IMR-90 (cell line): ENCODE data around the gene CDKL5.

Experiments
- BHLHE40 ChIP-seq: fragments of 150-350 bp; IDR thresholded peaks from 2 replicates; pipeline ENCODE4 v1.6.1; 2016; ENCODE audit warnings: mild to moderate bottlenecking, low read depth, low read length
- CHD1 ChIP-seq: IDR thresholded peaks from 2 replicates; pipeline ENCODE4 v1.6.1; 2012; ENCODE audit warnings: low read depth, low read length, improper control_type of control experiment
- MAFK ChIP-seq: IDR thresholded peaks from 2 replicates; pipeline ENCODE4 v1.6.1; 2012; ENCODE audit warnings: low read depth, low read length, improper control_type of control experiment
- POLR2A ChIP-seq: IDR thresholded peaks from 2 replicates; pipeline ENCODE4 v1.6.1; 2012; ENCODE audit warnings: mild to moderate bottlenecking, low read depth, low read length
- RAD21 ChIP-seq: IDR thresholded peaks from 2 replicates; pipeline ENCODE4 v1.6.1; 2012; ENCODE audit warnings: low read length, improper control_type of control experiment
- TF ChIP-seq, protein P1 (sequence below): conservative IDR thresholded peaks from 2 replicates; pipeline ENCODE4 v1.5.1; 2012; ENCODE audit warnings: mild to moderate bottlenecking, low read depth, low read length, improper control_type of control experiment

DNA sequence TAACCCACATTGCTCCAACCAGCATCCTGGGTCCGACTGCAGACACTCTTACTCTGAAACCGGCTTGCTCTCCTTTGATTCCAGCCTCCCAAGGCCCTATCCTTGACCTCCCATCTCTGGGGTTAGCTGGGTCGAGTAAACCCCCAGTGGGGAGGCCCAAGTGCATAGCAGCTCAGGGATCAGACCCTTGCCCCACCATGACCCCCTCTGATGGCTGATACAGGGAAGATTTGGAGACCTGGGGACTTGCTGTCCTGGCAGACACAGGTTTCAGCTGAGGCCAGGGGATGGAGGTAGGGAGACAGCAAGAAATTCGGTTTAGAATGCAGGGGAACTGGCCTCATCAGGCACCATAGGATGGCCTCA lies 23.6 kb upstream of the CDKL5 start:
- TF ChIP-seq CHD1 (no peak), POLR2A (no peak), MAFK (no peak), BHLHE40 (no peak), RAD21 (no peak)
- TF ChIP-seq, protein P1, sequence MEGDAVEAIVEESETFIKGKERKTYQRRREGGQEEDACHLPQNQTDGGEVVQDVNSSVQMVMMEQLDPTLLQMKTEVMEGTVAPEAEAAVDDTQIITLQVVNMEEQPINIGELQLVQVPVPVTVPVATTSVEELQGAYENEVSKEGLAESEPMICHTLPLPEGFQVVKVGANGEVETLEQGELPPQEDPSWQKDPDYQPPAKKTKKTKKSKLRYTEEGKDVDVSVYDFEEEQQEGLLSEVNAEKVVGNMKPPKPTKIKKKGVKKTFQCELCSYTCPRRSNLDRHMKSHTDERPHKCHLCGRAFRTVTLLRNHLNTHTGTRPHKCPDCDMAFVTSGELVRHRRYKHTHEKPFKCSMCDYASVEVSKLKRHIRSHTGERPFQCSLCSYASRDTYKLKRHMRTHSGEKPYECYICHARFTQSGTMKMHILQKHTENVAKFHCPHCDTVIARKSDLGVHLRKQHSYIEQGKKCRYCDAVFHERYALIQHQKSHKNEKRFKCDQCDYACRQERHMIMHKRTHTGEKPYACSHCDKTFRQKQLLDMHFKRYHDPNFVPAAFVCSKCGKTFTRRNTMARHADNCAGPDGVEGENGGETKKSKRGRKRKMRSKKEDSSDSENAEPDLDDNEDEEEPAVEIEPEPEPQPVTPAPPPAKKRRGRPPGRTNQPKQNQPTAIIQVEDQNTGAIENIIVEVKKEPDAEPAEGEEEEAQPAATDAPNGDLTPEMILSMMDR: no peak
